Gastrocnemius medialis (tissue), 4 donors: ENCODE data around the gene OLFML3. TPM values are rescaled to one million over a fixed set of nuclear protein-coding genes. Genes with fewer than 3 reads are reported as not detected.

Experiments
- ATAC-seq, 2 donors: fragments of 150-250 bp; one replicate each; pipeline ENCODE4 v1.9.1; 2016
- DNase-seq, 2 donors: peaks; one replicate each; pipeline ENCODE4 v3.0.0-alpha.2; 2019
- H3K27ac ChIP-seq, 4 donors: fragments of 200-600 bp; sonication (generic); 1 replicate in 1 of 4; 2 replicates in 3 of 4; pipeline ENCODE4 v1.5.1; 2016 to 2018; ENCODE audit warnings: mild to moderate bottlenecking in 2 of 4, moderate library complexity in 1 of 4
- H3K27me3 ChIP-seq, 3 donors: fragments of 200-600 bp; sonication (generic) in 2 of 3; 1 replicate in 1 of 3; 2 replicates in 2 of 3; pipeline versions ENCODE4 v1.5.1 to v1.6.0; 2016 to 2019; ENCODE audit warnings: mild to moderate bottlenecking in 1 of 3, moderate library complexity in 1 of 3
- H3K36me3 ChIP-seq, 2 donors: fragments of 200-600 bp; sonication (generic) in 1 of 2; one replicate each; pipeline ENCODE4 v1.5.1; 2017 to 2018
- H3K4me1 ChIP-seq, 2 donors: fragments of 200-600 bp; sonication (generic) in 1 of 2; one replicate each; pipeline ENCODE4 v1.5.1; 2016 to 2017; ENCODE audit warnings: mild to moderate bottlenecking in 2 of 2
- H3K4me3 ChIP-seq, 4 donors: fragments of 200-600 bp; sonication (generic) in 3 of 4; 1 replicate in 1 of 4; 2 replicates in 3 of 4; pipeline ENCODE4 v1.5.1; 2016 to 2019; ENCODE audit warnings: mild to moderate bottlenecking in 2 of 4
- H3K9me3 ChIP-seq, 3 donors: fragments of 200-600 bp; sonication (generic) in 2 of 3; 1 replicate in 1 of 3; 2 replicates in 2 of 3; pipeline ENCODE4 v1.5.1; 2016 to 2019
- CTCF ChIP-seq, 5 experiments: fragments of 450-650 bp in 3 of 5; fragments of 200-600 bp in 2 of 5; sonication (generic) in 2 of 5; IDR thresholded peaks in 4 of 5; conservative IDR thresholded peaks in 1 of 5; 1 replicate in 4 of 5; 2 replicates in 1 of 5; pipeline ENCODE4 v1.5.1; 2016 to 2019; ENCODE audit warnings: antibody characterized with exemption in 5 of 5, mild to moderate bottlenecking in 3 of 5, moderate library complexity in 3 of 5
- POLR2A ChIP-seq, 2 donors: fragments of 450-650 bp; IDR thresholded peaks; one replicate each; pipeline ENCODE4 v1.6.1; 2017; ENCODE audit warnings: antibody characterized with exemption in 2 of 2, mild to moderate bottlenecking in 2 of 2, moderate library complexity in 2 of 2
- in situ Hi-C, 4 donors: fragments of 200-750 bp; cut with MboI; loops; one replicate each; pipeline versions ENCODE4 v1.15.0 to v1.8.0; 2017; ENCODE audit warnings: low sequenced_read_pairs in 4 of 4
- intact Hi-C: fragments of 100-400 bp; cut with DNase I; formaldehyde crosslinking; loops from one replicate; pipeline ENCODE4 v1.15.1; 2023; ENCODE audit warnings: low total_unique reads
- total RNA-seq, 4 donors: library from RNA; depleted of rRNA; stranded (reverse); fragments of >200 nt; gene quantifications; one replicate each; pipeline versions ENCODE4 v1.1.0 to v1.2.3, GENCODE V29; 2016

The OLFML3 gene
- total RNA-seq, 4 donors from 2014 or later, result 5.9 to 17.1 (median 14.0) TPM

GRCh38 chr1:113937146-113937545 lies 42.1 kb upstream of the OLFML3 start:
- DNase-seq (no peak), ATAC-seq (no peak)
- H3K4me1 ChIP-seq, result peaks cover 73 to 76% of the 10 kb centered on the region in 2 donors
- H3K27me3 ChIP-seq, result no peaks in the 10 kb centered on the region
- no peak overlapping the region for H3K27ac ChIP-seq
- no peak for TF ChIP-seq POLR2A (IDR thresholded peaks at IDR 0.05)
- no peak for TF ChIP-seq CTCF (IDR thresholded peaks at IDR 0.05 in 4 of 5, conservative IDR thresholded peaks at IDR 0.05 in 1 of 5)
- H3K9me3 ChIP-seq, result no peaks in the 10 kb centered on the region
- intact Hi-C loops (no loop called here), in situ Hi-C loops (loop anchor here in 1 of 4 donors (10.0 kb wide), 1 partner anchor 122 kb away; the partner anchor contains the start of gene RSBN1)
- peaks cover 0 to 15% of the 10 kb centered on the region in 2 donors for H3K36me3 ChIP-seq
- no peak overlapping the region for H3K4me3 ChIP-seq

DNA sequence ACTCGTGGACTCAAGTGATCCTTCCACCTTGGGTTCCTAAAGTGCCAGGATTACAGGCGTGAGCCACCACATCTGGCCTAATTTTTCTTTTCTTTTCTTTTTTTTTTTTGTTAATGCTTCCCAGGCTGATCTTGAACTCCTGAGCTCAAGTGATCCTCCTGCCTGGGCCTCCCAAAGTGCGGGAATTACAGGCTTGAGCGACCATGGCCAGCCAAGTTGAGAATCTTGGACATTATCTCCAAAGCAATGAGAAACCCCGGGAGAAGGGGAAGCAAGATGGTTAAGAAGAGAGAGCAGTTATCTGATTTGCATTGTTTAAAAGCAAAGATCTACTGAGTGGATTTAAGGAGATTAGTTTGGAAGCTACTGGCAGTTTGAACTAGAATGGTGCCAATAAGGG lies 41.1 kb upstream of the OLFML3 start:
- Histone ChIP-seq H3K4me1 (peaks cover 62 to 65% of the 10 kb centered on the region in 2 donors), H3K4me3 (no peak overlapping the region), H3K27ac (no peak overlapping the region), H3K9me3 (no peaks in the 10 kb centered on the region), H3K36me3 (peaks cover 0 to 24% of the 10 kb centered on the region in 2 donors), H3K27me3 (no peaks in the 10 kb centered on the region)
- TF ChIP-seq POLR2A (IDR thresholded peaks at IDR 0.05) (no peak), CTCF (IDR thresholded peaks at IDR 0.05 in 4 of 5, conservative IDR thresholded peaks at IDR 0.05 in 1 of 5) (no peak)
- ATAC-seq (no peak), DNase-seq (no peak)
- intact Hi-C loops, result no loop called here
- in situ Hi-C loops, result loop anchor here in 1 of 4 donors (10.0 kb wide), 1 partner anchor 123 kb away; the partner anchor contains the start of gene RSBN1

DNA sequence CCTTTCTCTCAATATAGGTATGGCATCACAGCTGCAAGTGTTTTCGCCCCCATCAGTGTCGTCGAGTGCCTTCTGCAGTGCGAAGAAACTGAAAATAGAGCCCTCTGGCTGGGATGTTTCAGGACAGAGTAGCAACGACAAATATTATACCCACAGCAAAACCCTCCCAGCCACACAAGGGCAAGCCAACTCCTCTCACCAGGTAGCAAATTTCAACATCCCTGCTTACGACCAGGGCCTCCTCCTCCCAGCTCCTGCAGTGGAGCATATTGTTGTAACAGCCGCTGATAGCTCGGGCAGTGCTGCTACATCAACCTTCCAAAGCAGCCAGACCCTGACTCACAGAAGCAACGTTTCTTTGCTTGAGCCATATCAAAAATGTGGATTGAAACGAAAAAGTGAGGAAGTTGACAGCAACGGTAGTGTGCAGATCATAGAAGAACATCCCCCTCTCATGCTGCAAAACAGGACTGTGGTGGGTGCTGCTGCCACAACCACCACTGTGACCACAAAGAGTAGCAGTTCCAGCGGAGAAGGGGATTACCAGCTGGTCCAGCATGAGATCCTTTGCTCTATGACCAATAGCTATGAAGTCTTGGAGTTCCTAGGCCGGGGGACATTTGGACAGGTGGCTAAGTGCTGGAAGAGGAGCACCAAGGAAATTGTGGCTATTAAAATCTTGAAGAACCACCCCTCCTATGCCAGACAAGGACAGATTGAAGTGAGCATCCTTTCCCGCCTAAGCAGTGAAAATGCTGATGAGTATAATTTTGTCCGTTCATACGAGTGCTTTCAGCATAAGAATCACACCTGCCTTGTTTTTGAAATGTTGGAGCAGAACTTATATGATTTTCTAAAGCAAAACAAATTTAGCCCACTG lies 38.7 kb upstream of the OLFML3 start:
- DNase-seq, result peak; percentile 3 to 38
- H3K4me1 ChIP-seq, result peaks cover 44 to 50% of the 10 kb centered on the region in 2 donors
- H3K36me3 ChIP-seq, result peaks cover 0 to 24% of the 10 kb centered on the region in 2 donors
- no peak overlapping the region for H3K4me3 ChIP-seq
- H3K27ac ChIP-seq, result peak overlapping the region; percentile 42 to 69 (median 53)
- TF ChIP-seq POLR2A (IDR thresholded peaks at IDR 0.05), result no peak
- TF ChIP-seq CTCF (IDR thresholded peaks at IDR 0.05 in 4 of 5, conservative IDR thresholded peaks at IDR 0.05 in 1 of 5), result no peak
- no peaks in the 10 kb centered on the region for H3K9me3 ChIP-seq
- in situ Hi-C loops, result no loop called here
- intact Hi-C loops, result no loop called here
- peak; percentile 68 to 82 for ATAC-seq
- no peaks in the 10 kb centered on the region for H3K27me3 ChIP-seq

- ATAC-seq (peak in 1 of 2 donors; percentile 40), DNase-seq (no peak)
- Histone ChIP-seq H3K9me3 (no peaks in the 10 kb centered on the region), H3K4me1 (peaks cover 38 to 46% of the 10 kb centered on the region in 2 donors), H3K27me3 (no peaks in the 10 kb centered on the region), H3K4me3 (no peak overlapping the region), H3K36me3 (peaks cover 0 to 24% of the 10 kb centered on the region in 2 donors), H3K27ac (peak overlapping the region; percentile 42 to 69 (median 53))
- intact Hi-C loops (no loop called here), in situ Hi-C loops (no loop called here)
- TF ChIP-seq CTCF (IDR thresholded peaks at IDR 0.05 in 4 of 5, conservative IDR thresholded peaks at IDR 0.05 in 1 of 5) (no peak), POLR2A (IDR thresholded peaks at IDR 0.05) (no peak)
These were observed 38.1 kb upstream of the OLFML3 start for GRCh38 chr1:113941245-113941559.
